Measurements from ENCODE around the gene SMIM8. TPM values are rescaled to one million over a fixed set of nuclear protein-coding genes. Genes with fewer than 3 reads are reported as not detected.

The SMIM8 gene
- polyA plus RNA-seq, 4 donors: 17.8 to 21.9 (median 20.0) TPM

- DNase-seq (ENCODE audit: low read depth in 4 of 4, low spot score in 3 of 4): no peak
Measured at GRCh38 chr6:87333591-87334181, 11.3 kb downstream of the SMIM8 start.

DNA sequence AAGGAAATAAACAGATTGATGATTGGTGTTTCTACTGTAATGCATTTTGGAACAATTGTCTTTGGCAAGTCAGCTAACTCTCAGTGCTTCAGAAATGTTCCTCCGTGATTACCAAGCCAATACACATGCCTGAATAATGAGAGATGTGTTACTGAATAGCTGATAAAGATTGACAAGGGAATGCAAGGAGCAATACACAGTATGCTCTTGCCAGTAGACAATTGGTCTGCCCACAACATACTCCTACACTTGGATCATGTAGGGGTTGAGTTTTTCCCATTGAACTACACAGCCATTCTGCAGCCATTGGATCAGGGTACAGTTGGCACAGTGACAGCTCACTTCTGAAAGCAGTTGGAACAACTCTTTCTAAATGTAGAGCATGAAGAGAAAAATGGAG is 12.3 kb downstream of the SMIM8 start:
- DNase-seq (ENCODE audit: low read depth in 4 of 4, low spot score in 3 of 4): no peak

DNA sequence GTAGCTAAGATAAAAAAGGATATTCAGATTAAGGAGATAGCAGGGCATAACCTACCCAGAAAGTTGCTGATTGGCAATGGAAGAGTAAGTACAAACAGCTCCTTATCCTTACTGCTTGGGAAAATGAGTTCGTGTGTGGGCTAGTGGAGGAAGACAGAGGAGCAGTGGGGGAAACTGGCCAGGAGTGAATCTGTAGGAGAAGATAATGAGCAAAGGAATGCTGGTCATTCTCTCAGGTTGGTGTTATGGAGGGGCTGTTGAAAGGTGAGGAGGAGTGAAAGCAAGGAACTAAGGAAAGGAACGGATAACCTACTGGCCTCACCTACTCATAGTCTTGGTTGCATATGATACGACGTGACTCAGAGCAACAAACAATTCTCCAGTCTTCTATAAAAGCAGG is 14.0 kb downstream of the SMIM8 start:
- no peak for DNase-seq (ENCODE audit: low read depth in 4 of 4, low spot score in 3 of 4)

- no peak for DNase-seq (ENCODE audit: low read depth in 4 of 4, low spot score in 3 of 4)
Measured at GRCh38 chr6:87340230-87340629, 17.8 kb downstream of the SMIM8 start.

DNA sequence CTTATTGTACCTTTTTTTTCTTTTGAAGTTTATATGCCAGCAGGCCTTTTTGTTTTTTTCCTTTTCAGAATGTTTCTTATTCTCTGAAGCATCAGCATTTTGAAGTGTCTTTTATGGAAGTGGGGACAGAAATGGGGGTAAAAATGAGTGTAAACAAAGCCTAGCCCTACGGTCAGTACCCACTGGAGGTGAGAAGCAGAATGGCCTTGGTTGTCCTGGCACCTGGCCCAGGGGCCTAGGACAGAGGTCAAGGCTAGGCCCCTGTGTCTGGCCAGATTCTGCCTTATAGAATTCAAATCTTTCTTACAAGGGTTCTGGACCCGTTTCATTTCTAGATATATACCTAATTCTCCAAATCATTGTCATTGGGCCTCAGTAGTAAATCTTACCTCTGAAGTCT is 18.8 kb downstream of the SMIM8 start:
- no peak for DNase-seq (ENCODE audit: low read depth in 4 of 4, low spot score in 3 of 4)

DNA sequence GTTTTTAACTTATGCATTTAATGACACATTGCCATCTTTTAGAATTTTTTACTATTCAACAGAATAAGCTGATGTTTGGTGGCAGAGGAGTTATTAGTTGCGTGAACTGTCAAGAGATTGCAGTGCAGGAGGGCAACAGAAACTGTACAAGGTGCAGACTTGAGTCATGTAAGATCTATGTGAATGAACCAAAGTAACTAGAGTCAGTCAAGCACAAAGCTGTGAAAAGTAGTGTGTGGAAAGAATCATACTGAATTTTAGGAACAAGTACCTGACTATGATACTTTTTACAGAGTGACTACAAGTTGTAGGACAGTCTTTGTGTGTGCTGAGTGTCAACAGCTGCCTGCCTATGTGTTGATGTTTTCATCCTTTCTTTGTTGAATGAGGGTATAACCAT is 19.5 kb downstream of the SMIM8 start:
- no peak for DNase-seq (ENCODE audit: low read depth in 4 of 4, low spot score in 3 of 4)

DNA sequence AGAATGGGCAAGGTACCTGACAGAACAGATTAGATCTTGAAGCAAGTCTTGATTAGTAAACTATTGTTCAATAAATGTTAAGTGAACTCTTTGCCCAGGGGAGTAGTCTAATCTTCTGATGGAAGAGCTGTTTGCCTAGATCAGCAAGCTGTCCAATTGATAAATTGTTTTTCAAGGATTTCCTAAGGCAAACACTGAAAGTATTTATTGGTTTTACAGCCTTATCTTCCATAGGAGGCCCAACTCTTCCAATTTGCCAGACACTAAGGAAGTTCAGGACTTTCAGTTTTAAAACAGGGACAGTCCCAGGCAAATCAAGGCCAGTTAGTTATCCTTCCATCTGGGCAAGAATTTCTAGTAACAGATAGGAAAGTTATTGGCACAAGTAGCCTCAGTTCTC is 20.4 kb downstream of the SMIM8 start:
- DNase-seq (ENCODE audit: low read depth in 4 of 4, low spot score in 3 of 4): no peak

- DNase-seq (ENCODE audit: low read depth in 4 of 4, low spot score in 3 of 4): no peak
Measured at GRCh38 chr6:87344731-87345130, 22.3 kb downstream of the SMIM8 start, which contains the start of gene C6orf163. TSS of gene C6orf163 (plus strand) at chr6:87344813. CDS start at chr6:87345100, 287 bp downstream.

DNA sequence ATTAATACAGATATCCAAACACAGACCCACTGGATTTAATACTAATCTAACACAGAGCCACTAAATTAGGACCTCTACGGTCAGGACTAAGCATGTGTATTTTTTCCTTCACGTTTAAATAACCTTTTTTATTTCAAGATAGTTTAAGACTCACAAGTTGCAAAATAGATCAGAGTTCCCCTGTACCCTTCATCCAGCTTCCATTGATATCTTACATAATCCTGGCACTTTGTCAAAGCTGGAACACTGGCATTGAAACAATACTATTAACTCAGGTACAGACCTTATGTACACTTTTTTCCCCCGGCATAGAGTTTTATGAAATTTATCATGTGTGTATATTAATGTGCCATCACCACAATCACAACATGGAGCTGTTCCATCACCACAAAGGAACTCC is 24.3 kb downstream of the SMIM8 start:
- no peak for DNase-seq (ENCODE audit: low read depth in 4 of 4, low spot score in 3 of 4)

DNA sequence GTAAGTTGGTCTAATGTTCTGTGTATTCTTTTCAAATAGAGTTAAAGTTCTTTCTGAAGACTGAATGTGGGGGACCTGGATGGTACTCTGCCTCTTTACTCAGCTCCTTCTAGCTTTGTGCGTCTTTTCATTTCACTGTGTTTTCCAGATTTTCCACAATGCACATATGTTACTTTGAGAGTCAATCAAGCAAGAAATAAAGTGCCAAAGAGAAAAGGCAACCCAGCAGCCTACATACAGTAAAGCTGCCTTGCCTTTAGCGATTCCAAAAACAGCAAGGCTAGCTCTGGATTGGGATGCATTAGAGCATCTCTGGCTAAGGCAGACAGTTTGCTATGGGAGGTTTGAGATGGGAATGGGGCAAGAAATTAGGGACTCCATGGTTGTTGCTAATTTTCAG is 27.5 kb downstream of the SMIM8 start:
- no peak for DNase-seq (ENCODE audit: low read depth in 4 of 4, low spot score in 3 of 4)

- DNase-seq (ENCODE audit: low read depth in 4 of 4, low spot score in 3 of 4): no peak
Measured at GRCh38 chr6:87350516-87350915, 28.1 kb downstream of the SMIM8 start.

DNA sequence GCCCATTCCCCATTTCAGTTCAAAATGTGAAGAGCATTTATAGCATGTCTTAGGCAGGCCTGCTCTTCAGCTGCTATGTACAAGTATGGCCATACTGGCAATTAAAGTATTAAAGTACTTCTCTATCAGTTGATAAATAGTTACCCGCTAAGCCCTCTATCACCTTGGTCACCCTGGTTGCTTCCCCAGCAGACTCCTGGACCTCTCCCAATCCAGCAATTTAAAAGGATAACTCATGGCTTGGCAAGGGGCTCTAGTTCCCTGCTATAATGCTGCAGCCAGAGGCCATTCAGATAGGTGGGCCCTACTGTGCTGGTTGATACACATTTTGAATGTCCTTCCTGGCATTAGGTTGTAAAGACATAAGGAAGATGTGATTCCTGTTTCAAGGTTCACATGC is 29.2 kb downstream of the SMIM8 start:
- DNase-seq (ENCODE audit: low read depth in 4 of 4, low spot score in 3 of 4): no peak

DNA sequence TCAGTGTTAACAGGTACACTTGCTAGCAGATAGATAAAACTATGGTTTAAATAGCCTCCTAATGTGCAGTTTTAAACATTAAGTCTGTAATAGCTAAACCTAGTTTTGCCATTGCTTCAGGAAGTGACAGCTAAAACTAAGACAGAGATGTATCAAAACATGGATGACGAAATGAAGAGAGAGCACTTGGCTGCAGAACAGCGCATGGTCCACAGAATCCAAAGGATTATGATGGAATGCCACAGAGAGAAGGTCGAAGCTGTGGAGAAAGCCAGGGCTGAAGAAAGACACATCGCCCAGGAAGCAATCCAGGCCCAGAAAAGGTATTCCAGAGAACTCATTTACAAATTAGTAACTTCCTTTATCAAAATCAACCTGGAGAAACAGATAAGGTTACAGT is 33.8 kb downstream of the SMIM8 start:
- no peak for DNase-seq (ENCODE audit: low read depth in 4 of 4, low spot score in 3 of 4)

DNA sequence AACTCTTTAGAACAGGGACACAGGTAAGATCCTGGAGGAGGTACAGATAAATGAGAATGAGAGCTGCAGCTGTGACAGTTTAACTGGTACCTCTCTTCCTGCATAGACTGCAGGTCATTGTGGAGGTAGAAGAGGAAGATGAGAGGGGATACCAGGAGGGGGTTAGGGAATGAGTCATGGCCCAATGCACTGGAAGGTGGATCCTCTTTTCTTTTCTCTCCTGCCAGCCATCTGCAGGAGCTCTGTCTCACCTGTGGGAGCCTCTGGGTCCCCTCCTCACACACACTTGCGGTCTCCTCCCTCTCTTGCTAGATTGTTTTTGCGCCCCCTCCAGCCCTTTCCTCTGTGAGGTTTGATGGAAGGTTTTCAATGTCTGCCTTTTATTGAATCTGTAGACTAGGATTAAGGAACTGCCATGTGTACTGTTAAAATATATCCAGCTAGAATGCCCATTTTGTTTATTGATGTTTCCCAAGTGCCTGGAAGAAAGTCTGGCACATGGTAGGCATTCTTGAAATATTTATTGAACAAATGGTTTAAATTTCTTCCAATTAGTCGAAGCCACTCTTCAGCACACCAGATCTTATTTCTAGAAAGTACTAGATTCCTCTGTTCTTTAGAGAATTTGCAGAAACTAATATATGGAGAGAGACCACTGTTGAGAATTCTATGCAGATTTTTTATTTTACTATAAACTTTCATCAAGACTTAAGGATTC is 35.2 kb downstream of the SMIM8 start:
- no peak for DNase-seq (ENCODE audit: low read depth in 4 of 4, low spot score in 3 of 4)

DNA sequence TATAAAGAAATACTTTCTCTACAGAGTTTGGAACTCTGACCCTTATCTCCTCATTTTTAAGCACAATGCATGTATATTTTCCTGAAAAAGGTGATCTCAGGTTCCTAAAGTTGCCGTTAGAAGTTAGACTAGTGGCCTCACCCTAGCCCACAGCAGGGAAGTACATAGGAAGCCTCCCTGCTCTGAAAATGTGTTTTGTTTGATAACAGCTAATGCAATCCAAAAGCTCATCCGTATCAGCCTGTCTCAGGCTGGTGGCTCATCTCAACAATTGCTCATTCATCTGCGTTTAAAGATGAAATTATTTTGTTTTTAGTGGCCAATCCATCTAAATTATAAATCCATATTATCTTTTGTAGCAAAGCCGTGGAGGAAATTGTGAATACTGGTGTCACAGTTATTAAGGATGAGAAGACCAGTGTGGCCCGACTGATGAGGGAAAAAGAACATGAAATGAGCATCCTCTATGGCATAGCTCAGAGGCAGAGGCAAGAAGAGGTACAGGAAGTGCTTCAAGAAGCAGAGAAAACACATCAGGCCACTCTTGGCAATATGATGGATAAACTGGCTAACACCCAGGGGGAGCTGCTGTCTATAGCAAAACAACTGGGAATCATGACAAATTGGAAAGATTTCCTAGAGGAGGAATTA is 42.3 kb downstream of the SMIM8 start:
- no peak for DNase-seq (ENCODE audit: low read depth in 4 of 4, low spot score in 3 of 4)

- DNase-seq (ENCODE audit: low read depth in 4 of 4, low spot score in 3 of 4): no peak
Measured at GRCh38 chr6:87366072-87366827, 43.9 kb downstream of the SMIM8 start.

DNA sequence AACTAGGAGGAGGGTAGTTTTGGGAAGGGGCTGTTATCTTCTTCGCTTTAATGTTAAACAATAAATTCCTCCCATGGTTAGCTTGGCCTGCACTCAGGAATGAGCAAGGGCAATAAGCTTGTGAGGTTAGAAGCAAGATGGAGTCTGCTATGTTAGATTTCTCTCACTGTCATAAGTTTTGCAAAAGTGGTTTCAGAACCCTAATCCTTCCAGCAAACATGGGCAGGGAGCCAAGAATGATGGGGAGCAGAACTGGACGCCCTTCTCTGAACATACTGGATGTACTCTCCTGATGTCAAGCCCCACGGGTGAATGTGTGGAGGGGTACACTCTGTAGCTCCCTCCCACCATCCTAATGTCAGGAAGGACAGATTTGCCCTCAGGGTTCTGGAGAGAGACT is 44.5 kb downstream of the SMIM8 start:
- DNase-seq (ENCODE audit: low read depth in 4 of 4, low spot score in 3 of 4): no peak

GRCh38 chr6:87373377-87373776 is 51.0 kb downstream of the SMIM8 start:
- DNase-seq (ENCODE audit: low read depth in 4 of 4, low spot score in 3 of 4): no peak

- DNase-seq (ENCODE audit: low read depth in 4 of 4, low spot score in 3 of 4): no peak
Measured at GRCh38 chr6:87375315-87375714, 52.9 kb downstream of the SMIM8 start.

- DNase-seq (ENCODE audit: low read depth in 4 of 4, low spot score in 3 of 4): no peak
Measured at GRCh38 chr6:87376643-87377042, 54.3 kb downstream of the SMIM8 start.

GRCh38 chr6:87378947-87379346 is 56.6 kb downstream of the SMIM8 start:
- no peak for DNase-seq (ENCODE audit: low read depth in 4 of 4, low spot score in 3 of 4)
